Progenitor cell of endocrine pancreas (in vitro differentiated cells): ENCODE measurements around the gene PLEKHG4B. TPM values are rescaled to one million over a fixed set of nuclear protein-coding genes. Genes with fewer than 3 reads are reported as not detected.
"Not testable (repeated sequence)": the region's sequence is repeated elsewhere in the genome, so short reads cannot be mapped to it uniquely, and the experiment has no call there.

Experiments used
- DNase-seq: peaks from one replicate; pipeline ENCODE4 v3.0.0; 2021; ENCODE audit warnings: low spot score; ENCODE audit not compliant: unreplicated experiment
- H3K27ac Mint-ChIP-seq: 2 replicates; pipeline ENCODE4 v1.8.0; 2021; ENCODE audit warnings: mild to moderate bottlenecking, moderate library complexity, mixed read lengths
- H3K27me3 Mint-ChIP-seq: 2 replicates; pipeline ENCODE4 v1.8.0; 2021; ENCODE audit warnings: mixed read lengths
- H3K36me3 Mint-ChIP-seq: 2 replicates; pipeline ENCODE4 v1.8.0; 2022; ENCODE audit warnings: mixed read lengths; ENCODE audit not compliant: insufficient read depth
- H3K4me1 Mint-ChIP-seq: 2 replicates; pipeline ENCODE4 v1.8.0; 2021; ENCODE audit warnings: low read depth, mixed read lengths
- H3K4me3 Mint-ChIP-seq: 2 replicates; pipeline ENCODE4 v1.8.0; 2021; ENCODE audit warnings: low read depth, mild to moderate bottlenecking, moderate library complexity, mixed read lengths
- H3K9me3 Mint-ChIP-seq: 2 replicates; pipeline ENCODE4 v1.8.0; 2021; ENCODE audit warnings: low read depth, mixed read lengths
- total RNA-seq: library from RNA; stranded (reverse); gene quantifications from 2 replicates; pipeline ENCODE4 v1.2.1, GENCODE V29; 2021
- TF ChIP-seq, protein P1 (sequence below): fragments of 200-600 bp; sonication (generic); IDR thresholded peaks from one replicate; pipeline ENCODE4 v1.5.0; 2021; ENCODE audit warnings: antibody characterized with exemption, mild to moderate bottlenecking; ENCODE audit not compliant: unreplicated experiment

Gene PLEKHG4B
- total RNA-seq, 1 donor from 2014 or later: 59.5 TPM

DNA sequence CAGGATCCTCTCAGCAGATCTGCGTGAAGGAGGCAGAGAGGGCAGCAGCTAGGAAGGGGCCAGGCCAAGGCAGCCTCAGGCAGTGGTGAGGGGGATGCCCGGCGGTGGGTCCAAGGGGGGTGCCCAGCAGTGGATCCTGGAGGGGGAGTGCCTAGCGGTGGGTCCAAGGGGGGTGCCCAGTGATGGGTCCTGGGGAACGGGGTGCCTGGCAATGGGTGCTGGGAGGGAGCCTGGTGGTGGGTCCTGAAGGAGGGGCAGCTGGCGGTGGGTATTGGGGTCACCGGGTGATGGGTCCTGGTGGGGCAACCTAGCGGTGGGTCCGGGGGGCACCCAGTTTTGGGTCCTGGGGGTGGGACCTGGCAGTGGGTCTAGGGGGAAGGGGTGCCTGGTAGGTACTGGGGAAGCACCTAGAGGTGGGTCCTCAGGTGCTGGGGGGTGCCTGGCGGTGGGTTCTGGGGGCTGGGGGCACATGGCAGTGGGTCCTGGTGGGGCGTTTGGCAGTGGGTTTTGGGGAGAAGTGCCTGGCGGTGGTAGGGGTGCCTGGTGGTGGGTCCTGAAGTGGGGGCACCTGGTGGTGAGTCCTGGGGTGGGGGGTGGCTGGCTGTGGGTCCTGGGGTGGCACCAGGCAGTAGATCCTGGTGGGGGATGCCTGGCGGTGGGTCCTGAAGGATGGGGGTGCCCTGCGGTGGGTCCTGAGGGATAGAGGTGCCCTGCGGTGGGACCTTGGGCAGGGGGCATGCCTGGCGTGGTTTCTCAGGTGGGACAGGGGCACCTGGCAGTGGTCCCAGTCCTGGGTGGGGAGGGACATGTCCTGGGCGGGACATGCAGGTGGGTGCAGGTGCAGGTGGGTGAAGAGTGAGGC is 101.2 kb downstream of the PLEKHG4B start:
- no peak for DNase-seq
- H3K36me3 Mint-ChIP-seq: no peaks in the 10 kb centered on the region
- no peak overlapping the region for H3K27ac Mint-ChIP-seq
- TF ChIP-seq, protein P1, sequence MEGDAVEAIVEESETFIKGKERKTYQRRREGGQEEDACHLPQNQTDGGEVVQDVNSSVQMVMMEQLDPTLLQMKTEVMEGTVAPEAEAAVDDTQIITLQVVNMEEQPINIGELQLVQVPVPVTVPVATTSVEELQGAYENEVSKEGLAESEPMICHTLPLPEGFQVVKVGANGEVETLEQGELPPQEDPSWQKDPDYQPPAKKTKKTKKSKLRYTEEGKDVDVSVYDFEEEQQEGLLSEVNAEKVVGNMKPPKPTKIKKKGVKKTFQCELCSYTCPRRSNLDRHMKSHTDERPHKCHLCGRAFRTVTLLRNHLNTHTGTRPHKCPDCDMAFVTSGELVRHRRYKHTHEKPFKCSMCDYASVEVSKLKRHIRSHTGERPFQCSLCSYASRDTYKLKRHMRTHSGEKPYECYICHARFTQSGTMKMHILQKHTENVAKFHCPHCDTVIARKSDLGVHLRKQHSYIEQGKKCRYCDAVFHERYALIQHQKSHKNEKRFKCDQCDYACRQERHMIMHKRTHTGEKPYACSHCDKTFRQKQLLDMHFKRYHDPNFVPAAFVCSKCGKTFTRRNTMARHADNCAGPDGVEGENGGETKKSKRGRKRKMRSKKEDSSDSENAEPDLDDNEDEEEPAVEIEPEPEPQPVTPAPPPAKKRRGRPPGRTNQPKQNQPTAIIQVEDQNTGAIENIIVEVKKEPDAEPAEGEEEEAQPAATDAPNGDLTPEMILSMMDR: no peak
- H3K4me3 Mint-ChIP-seq: no peak overlapping the region
- no peaks in the 10 kb centered on the region for H3K9me3 Mint-ChIP-seq
- peaks cover 5% of the 10 kb centered on the region for H3K27me3 Mint-ChIP-seq
- H3K4me1 Mint-ChIP-seq: peaks cover 3% of the 10 kb centered on the region

DNA sequence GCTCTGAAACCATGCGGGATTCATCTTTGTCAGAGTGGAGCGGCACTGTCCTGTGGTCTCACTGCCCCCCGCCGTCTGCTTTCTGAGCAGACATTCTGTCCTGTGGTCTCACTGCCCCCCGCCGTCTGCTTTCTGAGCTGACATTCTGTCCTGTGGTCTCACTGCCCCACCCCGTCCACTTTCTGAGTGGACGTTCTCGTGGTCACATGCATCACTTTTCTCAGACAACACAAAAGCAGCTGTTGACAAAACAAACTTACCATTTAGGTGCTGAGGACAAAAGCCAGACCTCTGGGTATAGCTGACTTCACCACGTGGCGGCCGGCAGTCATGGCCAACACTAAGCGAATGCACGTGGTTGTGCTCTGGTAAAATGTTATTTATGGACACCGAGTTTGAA is 102.1 kb downstream of the PLEKHG4B start:
- DNase-seq: no peak
- Mint-ChIP-seq H3K27ac (no peak overlapping the region), H3K9me3 (no peaks in the 10 kb centered on the region), H3K4me1 (no peaks in the 10 kb centered on the region), H3K27me3 (peaks cover 5% of the 10 kb centered on the region), H3K36me3 (no peaks in the 10 kb centered on the region), H3K4me3 (no peak overlapping the region)
- TF ChIP-seq, protein P1: no peak

DNA sequence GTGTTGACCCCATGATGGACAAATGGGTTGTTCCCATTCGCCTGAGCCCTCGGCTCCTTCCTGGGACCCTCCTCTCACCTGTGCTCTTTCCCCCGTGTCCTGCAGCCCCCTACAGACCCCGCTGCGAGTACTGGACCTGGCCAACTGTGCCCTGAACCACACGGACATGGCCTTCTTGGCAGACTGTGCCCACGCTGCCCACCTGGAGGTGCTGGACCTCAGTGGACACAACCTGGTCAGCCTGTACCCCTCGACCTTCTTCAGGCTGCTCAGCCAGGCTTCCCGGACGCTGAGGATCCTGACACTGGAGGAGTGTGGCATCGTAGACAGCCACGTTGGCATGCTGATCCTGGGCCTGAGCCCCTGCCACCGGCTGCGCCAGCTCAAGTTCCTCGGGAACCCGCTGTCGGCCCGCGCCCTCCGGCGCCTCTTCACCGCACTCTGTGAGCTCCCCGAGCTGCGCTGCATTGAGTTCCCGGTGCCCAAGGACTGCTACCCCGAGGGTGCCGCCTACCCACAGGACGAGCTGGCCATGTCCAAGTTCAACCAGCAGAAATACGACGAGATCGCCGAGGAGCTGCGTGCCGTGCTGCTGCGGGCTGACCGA is 102.7 kb downstream of the PLEKHG4B start:
- H3K9me3 Mint-ChIP-seq: no peaks in the 10 kb centered on the region
- no peaks in the 10 kb centered on the region for H3K36me3 Mint-ChIP-seq
- H3K27me3 Mint-ChIP-seq: peaks cover 5% of the 10 kb centered on the region
- H3K4me1 Mint-ChIP-seq: no peaks in the 10 kb centered on the region
- no peak overlapping the region for H3K27ac Mint-ChIP-seq
- DNase-seq: no peak
- TF ChIP-seq, protein P1: no peak
- H3K4me3 Mint-ChIP-seq: no peak overlapping the region

DNA sequence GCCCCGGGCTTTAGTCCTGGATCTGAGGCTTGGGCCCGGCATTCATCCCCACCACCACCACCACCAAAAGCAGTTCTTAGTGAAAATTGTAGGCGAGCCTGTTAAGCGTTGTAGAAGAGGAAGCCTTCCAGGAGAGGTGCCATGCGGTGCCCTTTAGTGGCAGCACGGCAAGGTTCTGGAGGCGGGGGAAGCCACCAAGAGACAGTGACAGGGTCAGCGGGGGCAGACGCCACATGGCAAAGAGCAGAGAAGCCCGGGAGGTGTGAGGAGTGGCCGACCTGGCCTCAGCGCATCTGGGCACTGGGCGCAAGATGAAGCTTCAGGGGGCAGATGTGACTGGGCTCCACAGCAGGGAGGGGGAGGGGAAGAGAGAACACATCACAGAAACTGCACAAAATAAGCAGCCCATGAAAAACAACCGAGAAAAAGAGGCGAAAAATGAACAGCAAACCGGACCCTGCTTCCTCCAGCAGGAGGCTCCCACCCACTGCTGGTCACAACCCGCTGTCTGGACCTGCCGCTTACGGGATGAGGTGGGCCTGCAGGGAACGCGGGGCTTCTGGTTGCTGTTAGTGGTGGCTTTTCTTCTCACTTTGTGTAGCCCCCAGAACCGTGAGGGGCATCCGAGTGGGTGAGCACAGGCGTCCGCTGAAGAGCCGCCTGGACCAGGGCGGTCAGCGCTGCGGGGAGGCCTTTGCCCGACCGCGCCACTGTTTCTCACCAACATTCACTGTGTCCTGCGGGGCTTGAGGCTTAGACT is 103.6 kb downstream of the PLEKHG4B start:
- no peak for DNase-seq
- Mint-ChIP-seq H3K27me3 (no peaks in the 10 kb centered on the region), H3K9me3 (no peaks in the 10 kb centered on the region), H3K4me3 (no peak overlapping the region), H3K27ac (peak overlapping the region; percentile 62), H3K4me1 (no peaks in the 10 kb centered on the region), H3K36me3 (no peaks in the 10 kb centered on the region)
- TF ChIP-seq, protein P1: no peak

DNA sequence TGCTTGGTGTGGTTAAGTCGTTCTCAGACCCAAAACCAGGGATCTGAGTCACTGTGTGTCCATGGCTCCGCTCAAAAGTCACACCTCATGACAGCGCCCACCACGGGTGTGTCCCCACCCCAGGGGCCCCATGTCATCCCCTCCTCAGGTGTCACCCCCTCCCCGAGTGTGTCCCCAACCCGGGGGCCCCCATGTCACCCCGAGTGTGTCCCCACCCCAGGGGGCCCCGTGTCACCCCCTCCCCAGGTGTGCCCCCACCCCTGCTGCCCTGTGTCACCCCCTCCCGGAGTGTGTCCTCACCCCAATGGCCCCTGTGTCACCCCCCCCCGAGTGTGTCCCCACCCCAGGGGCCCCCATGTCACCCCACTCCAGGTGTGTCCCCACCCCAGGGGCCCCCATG is 104.4 kb downstream of the PLEKHG4B start:
- H3K27ac Mint-ChIP-seq: no peak overlapping the region
- no peaks in the 10 kb centered on the region for H3K4me1 Mint-ChIP-seq
- H3K9me3 Mint-ChIP-seq: no peaks in the 10 kb centered on the region
- DNase-seq: no peak
- H3K4me3 Mint-ChIP-seq: no peak overlapping the region
- TF ChIP-seq, protein P1: no peak
- H3K27me3 Mint-ChIP-seq: no peaks in the 10 kb centered on the region
- no peaks in the 10 kb centered on the region for H3K36me3 Mint-ChIP-seq

DNA sequence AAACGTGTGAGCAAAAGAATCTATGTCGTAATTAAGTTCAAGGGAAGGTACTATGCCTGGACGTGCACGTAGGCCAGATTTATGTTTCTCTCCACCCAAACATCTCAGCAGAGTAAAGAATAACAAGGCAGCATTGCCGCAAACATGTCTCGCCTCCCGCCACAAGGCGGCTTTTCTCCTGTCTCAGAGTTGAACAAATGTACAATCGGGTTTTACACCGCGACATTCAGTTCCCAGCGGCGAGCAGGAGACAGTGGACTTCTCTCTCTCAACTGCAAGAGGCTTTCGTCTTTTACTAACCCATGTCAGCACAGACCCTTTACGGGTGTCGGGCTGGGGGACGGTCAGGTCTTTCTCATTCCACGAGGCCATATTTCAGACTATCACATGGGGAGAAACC is 105.1 kb downstream of the PLEKHG4B start:
- not testable (repeated sequence) for H3K27ac Mint-ChIP-seq, H3K4me3 Mint-ChIP-seq, H3K4me1 Mint-ChIP-seq, H3K27me3 Mint-ChIP-seq, DNase-seq, H3K36me3 Mint-ChIP-seq, H3K9me3 Mint-ChIP-seq
